Measurements from ENCODE around the gene BACE2.

DNA sequence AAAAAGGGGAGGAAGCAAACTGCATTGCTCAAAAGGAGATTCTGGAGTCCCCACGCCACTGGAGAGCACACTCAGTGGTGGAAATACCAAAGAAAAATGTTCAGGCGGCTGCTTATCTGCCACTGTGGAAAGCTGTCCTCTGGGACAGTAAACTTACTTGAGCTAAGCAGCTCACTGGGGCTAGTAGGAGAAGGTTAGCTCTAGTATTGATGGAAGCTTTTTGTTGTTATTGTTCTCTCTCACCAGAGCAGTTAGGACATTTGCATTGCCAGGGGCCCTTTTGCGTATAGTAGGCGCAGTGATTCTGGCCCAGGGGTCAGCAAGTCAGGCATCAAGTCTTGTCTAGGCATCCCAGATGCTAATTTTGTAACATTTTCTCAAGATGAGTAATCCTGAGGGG, 15.6 kb downstream of the BACE2 start:
- TF ChIP-seq, protein P1, sequence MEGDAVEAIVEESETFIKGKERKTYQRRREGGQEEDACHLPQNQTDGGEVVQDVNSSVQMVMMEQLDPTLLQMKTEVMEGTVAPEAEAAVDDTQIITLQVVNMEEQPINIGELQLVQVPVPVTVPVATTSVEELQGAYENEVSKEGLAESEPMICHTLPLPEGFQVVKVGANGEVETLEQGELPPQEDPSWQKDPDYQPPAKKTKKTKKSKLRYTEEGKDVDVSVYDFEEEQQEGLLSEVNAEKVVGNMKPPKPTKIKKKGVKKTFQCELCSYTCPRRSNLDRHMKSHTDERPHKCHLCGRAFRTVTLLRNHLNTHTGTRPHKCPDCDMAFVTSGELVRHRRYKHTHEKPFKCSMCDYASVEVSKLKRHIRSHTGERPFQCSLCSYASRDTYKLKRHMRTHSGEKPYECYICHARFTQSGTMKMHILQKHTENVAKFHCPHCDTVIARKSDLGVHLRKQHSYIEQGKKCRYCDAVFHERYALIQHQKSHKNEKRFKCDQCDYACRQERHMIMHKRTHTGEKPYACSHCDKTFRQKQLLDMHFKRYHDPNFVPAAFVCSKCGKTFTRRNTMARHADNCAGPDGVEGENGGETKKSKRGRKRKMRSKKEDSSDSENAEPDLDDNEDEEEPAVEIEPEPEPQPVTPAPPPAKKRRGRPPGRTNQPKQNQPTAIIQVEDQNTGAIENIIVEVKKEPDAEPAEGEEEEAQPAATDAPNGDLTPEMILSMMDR (conservative IDR thresholded peaks at IDR 0.05 in 1 of 2, IDR thresholded peaks at IDR 0.05 in 1 of 2; ENCODE audit: extremely low read depth in 1 of 2, insufficient read depth in 1 of 2, low read depth in 1 of 2, low read length in 2 of 2) = no peak
- no peak for TF ChIP-seq EZH2 (IDR thresholded peaks at IDR 0.05; ENCODE audit: borderline replicate concordance, low read length)

All from mammary epithelial cell (primary cell).